HG02763 (cell line): ENCODE measurements around the gene JAGN1.
"Not testable (repeated sequence)": the region's sequence is repeated elsewhere in the genome, so short reads cannot be mapped to it uniquely, and the experiment has no call there.

ENCODE experiments used
- ATAC-seq: cut with Tn5 transposase; IDR thresholded peaks from one replicate; pipeline ENCODE4 v1.9.1; 2021; ENCODE audit warnings: mild to moderate bottlenecking, moderate library complexity; ENCODE audit not compliant: unreplicated experiment

JAGN1 gene

DNA sequence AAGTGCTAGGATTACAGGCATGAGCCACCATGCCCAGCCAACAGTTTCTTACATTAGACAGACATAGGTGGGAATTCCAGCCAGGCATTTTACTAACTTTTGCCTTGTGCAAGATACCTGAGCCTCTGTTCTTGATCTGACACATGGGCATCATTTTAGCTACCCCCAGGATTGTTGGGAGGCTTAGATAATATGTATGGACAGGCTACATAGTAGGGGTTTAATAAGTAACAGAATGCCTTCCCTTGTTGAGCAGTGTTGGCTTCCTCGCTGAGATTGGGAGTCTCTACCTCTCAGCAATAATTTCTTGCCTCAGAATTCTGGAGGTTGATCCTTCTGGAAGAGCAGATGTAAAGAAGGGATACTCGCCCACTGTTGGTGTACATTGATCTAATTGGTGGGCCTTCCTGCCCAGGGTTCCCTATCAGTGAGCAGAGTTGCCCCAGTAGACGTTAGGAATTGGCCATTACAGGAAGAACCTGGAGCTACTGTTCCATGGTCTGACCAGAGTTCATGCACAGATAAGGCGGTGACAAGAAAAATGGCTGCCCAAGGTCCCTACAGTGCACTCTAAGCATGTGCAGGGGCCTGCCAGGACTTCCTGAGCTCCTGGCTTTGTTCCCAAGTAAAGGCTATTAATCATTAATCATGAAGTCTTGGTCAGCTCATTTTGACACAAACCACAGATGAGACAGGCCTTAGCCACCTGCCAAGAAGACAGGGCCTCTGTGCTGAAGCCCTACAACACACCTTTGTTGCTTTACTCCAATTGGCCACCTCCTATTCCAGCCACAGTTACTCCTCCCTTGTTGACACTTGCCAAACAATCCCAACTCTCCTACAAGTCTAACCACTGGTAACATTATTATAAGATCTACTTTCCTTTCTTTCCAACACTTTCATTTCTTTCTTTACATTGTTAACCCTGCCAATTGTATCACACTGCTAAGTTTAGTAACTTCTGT lies 7.3 kb downstream of the JAGN1 start:
- peak; percentile 62 for ATAC-seq

DNA sequence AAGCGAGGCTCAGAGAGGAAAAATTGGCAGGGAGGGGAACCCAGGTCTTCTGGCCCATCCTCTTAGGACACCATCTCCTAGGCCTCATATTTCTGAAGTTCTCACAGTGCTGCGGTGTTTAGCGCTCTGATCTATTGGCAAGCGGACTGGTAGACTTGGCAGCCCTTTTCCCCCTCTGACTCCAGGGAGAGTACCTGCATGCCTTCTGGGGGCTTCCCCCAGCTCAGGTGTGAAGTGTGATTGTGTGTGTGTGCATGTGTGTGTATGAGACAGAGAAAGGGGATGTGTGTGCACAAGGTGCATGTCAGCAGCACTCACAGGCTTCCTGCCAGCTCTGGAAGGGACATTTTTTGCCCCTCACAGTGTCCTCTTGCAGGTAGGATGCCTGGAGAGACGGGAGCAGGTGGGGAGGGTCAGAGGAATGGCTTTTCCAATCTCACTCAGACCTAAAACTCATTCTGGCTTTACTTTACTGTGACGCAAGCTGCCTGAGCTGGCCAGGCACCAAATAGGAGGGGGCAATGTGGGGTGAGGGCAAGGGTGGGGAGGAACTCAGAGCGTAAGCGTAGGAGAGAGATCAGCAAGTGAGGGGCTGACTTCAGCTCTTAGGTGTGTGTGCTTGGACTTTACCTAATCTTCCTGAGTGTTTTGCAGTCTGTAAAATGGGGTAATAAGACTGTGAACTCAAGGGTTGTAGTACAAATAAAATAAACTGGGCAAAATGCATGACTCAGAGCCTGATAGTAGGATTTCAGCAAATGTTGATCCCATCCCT lies 8.2 kb downstream of the JAGN1 start:
- ATAC-seq, result no peak

DNA sequence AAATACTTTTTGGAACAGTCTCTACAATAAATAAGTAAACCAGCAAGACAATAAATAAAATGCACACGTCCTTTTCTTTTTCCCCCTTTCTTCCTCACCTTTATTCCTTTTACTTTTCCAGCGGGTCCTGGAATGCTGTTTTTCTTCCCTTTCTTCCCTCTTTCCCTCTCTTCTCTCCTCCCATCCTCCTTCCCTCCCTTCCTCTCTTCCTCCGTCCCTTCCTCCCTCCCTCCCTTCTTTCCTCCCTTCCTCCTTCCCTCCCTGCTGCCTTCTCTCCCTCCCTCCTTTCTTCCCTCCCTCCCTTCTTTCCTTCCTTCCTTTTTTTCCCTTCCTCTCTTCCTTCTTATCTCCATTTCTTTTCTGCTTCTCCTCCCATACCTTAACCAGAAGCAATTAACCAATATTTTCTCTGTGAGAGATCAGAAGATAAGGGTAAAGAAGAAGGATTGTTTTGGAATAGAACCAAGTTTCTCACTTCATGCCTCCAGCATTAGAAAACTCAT lies 8.9 kb downstream of the JAGN1 start:
- no peak for ATAC-seq

DNA sequence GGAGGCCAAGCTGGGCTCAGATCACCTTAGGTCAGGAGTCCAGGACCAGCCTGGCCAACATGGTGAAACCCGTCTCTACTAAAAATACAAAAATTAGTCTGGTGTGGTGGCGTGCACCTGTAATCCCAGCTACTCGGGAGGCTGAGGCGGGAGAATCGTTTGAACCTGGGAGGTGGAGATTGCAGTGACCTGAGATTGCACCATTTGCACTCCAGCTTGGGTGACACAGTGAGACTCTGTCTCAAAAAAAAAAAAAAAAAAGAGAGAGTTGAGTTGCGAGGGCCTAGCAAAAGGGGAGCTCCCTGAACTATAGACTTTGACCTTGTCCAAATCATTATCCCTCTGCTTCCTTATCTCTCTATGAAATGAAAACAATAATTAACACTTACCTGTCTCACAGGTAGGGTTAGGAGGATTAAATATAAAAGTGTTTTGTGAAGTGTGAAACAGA lies 10.6 kb downstream of the JAGN1 start:
- not testable (repeated sequence) for ATAC-seq

DNA sequence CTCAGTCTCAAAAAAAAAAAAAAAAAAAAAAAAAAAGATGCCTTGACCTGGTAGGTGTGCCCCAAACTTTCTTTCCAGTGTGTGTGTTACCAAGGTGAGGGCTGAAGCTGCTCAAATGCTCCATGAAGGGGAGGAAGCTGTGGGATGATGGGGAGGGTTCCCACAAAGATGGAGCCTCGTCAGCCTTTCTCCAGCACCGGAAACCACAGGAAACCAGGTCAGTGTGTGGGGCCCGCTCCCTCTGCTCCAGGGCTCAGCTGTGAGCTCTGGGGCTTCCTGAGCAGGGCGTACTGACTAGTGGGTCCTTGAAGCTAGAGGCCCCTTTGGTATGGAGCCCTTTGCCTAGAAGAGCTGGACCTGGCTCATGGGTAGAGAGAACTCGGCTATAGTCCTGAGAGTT lies 11.6 kb downstream of the JAGN1 start:
- no peak for ATAC-seq

DNA sequence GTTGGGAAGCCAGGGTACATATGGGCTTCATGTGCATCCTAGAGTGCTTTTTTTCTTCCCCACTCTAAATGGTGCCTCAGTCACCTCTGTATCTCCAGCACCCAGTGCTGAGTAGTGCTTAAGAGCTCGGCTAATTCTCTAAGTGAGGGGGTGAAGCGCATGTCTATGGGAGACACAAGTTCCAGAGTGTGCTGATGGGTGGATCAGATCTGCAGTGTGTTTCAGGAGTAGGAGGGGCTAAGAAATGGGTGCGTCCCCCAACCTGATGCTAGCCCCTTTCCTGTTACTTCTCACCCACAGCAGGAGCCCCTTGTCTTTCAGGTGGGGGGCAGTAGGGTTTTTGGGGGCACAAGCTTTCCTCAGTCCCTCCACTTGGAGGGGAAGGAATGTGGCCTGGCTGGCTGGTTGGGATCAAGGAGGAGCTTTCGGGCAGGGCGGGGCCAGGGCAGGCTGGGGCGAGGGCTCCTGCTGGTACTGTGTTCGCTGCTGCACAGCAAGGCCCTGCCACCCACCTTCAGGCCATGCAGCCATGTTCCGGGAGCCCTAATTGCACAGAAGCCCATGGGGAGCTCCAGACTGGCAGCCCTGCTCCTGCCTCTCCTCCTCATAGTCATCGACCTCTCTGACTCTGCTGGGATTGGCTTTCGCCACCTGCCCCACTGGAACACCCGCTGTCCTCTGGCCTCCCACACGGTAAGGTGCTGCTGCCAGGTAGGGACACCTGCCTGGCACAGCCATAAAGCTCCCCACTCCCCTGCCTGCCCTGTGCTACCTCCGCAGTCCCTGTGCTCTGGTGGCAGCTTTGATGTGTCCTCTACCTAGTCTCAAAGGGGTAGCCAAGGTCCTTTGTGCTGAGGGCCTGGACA lies 12.2 kb downstream of the JAGN1 start, which contains the start of gene IL17RE:
Gene IL17RE (plus strand): TSS at position 477 of the 866 bp plus-strand sequence. CDS start 85 bp downstream, at position 562.
- no peak for ATAC-seq

DNA sequence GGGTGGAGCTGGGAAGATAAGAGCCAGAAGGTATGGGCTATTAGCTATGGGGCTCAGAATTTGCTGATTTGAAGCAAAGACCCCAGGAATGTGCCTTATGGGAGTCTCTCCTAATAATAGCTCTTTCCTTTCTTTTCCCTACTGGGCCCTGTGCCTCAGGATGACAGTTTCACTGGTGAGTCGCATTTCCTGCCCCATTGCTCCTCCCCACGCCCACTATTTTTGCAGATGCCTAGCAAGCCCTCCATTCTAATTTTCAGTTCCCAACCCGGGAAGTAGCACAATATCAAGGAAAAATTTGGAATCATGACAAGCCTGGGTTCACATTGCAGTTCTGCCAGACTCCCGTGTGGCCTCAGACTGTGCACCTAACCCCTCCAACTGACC lies 12.8 kb downstream of the JAGN1 start:
- no peak for ATAC-seq

DNA sequence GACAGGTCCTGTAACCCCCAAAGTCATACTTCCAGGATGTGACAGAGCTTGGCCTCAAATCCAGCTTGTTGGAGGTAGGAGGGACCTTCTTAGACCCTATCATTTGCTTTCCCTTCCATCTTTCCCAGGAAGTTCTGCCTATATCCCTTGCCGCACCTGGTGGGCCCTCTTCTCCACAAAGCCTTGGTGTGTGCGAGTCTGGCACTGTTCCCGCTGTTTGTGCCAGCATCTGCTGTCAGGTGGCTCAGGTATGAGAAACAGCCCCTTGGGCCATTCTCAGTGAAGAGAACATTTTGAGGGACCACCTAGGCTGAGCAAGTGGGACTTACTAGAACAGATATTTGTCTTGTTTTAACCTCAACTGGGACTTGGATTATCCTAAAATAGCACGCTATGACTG lies 13.5 kb downstream of the JAGN1 start:
- no peak for ATAC-seq

DNA sequence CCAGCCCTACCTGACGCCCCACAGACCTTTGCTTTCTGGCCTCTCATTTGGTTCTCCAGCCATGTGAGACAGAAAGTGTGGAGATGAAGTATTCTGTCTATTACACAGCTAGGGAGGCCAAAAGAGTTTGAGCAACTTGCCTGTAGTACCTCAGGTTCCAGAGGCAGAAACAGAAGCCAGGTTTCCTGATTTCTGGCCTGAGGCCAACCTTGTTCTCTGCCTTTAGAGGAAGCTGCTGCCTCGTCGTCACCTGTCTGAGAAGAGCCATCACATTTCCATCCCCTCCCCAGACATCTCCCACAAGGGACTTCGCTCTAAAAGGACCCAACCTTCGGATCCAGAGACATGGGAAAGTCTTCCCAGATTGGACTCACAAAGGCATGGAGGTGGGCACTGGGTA lies 16.1 kb downstream of the JAGN1 start:
- ATAC-seq, result no peak

DNA sequence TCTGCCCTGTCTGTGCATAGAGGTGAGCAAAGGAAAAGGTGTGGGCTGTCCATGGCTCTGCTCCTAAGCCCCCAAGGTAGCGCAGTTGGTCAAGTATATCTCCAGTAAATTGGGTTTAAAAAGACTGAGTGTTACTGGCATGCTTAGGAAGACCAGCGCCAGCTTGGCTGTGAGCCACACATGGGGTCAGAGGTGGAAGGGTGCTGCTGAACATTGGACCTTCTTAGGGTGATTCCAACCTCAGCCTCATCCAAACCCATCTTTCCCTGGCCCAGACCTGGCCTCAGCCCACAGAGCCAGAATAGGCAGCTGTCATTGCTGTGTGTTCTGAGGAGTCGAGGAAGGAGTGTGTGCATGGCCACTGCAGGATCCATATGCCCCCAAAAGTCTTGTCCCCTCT lies 17.9 kb downstream of the JAGN1 start:
- no peak for ATAC-seq

DNA sequence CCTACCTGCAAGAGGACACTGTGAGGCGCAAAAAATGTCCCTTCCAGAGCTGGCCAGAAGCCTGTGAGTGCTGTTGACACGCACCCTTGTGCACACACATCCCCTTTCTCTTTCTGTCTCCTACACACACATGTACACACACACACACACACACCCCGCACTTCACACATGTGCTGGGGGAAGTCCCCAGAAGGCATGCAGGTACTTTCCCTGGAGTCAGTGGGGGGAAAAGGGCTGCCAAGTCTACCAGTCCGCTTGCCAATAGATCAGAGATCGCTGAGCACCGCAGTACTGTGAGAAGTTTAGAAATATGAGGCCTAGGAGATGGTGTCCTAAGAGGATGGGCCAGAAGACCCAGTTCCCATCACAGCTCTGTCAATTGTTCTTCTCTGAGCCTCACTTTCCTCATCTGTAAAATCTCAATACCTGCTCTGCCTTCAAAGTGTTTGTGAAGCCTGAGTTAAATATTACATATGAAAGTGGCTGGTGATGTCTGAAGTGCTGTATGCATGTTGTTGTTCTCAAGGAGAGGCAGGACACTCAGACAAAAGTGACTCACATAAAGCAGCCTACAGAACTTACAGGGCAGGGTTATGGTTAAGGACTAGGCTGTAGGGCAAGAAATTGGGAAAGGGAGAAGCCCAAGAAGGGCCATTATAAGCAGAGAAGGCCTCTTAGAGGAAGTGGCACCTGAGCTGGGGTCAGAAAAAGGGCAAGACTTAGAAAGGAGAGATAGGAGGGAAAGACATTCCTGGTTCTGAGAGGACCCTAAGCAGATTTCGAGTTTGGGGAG lies 19.0 kb downstream of the JAGN1 start:
- no peak for ATAC-seq

DNA sequence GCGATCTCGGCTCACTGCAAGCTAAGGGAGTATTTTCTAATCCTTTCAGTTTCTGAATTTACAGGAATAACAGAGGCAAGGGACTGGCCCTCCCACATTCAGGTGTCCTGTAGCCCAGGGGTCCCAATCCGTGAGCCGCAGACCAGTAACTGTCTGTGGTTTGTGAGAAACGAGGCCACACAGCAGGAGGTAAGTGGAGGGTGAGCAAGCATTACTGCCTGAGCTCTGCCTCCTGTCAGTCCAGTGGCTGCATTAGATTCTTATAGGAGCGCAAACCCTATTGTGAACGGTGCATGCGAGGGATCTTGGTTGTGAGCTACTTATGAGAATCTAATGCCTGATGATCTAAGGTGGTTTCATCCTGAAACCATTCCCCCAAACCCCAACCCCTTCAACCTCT lies 21.5 kb downstream of the JAGN1 start:
- ATAC-seq, result no peak

DNA sequence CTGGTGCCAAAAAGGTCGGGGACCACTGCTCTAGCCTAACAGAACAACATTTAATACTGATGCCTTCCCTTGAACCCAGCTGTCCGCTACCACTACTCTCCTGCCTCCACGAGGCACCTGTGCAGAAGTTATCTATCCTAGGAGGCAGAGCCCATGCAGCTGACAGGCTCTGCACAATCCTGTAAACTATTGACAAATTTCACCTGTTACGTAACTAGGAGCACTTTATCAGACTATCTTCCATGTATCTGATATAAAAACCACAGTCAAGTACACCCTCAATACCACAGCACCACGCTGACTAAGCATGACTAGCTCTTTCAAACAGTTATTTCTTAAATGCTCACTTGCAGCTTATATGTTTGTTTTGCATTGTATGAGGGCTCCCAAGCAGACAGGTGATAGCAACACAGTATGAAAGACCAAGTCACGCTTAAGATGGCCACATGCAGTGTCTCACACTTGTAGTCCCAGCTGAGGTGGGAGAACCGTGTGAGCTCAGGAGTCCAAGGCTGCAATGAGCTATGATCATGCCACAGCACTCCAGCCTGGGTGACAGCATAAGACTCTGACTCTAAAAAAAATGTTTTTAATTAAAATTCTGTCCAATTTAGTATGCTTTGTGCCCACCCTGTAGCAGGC lies 22.0 kb downstream of the JAGN1 start:
- no peak for ATAC-seq

DNA sequence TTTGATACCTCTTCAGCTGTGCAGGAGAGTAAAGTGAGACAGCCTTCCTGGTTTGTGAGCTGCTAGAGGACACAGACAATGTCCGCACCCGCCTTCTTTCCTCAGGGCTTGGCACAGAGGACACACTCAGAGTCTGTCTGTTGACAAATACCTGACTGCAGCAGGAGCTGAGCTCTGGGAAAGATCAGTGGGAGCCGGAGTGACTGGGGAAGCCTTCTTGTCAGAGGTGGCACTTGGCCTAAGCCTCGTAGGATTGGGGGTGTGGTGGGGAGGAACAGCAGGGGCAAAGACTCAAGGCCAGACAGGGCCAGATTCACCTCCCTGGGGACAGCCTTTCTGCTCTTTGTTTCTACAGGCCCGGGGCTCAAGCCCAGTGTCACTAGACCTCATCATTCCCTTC lies 23.2 kb downstream of the JAGN1 start:
- ATAC-seq, result no peak

DNA sequence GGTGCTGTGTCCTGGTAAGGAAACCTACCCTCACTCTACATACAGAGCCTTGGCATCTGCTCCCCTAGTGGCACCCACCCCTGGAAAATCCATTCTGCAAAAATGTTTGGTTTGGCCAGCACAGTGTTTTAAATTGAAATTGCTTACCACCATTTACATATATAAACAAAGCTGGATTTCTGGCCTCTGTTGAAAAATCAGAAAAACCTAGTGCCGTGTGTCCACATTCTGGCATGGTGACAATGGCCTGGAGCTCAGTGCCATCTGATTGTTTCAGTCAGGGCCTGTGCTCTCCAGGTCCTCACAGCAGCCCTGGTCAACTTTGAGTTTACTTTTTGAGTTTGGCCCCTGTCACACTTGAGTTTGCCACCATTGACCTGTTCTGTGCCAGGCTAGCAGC lies 23.6 kb downstream of the JAGN1 start:
- ATAC-seq, result no peak

DNA sequence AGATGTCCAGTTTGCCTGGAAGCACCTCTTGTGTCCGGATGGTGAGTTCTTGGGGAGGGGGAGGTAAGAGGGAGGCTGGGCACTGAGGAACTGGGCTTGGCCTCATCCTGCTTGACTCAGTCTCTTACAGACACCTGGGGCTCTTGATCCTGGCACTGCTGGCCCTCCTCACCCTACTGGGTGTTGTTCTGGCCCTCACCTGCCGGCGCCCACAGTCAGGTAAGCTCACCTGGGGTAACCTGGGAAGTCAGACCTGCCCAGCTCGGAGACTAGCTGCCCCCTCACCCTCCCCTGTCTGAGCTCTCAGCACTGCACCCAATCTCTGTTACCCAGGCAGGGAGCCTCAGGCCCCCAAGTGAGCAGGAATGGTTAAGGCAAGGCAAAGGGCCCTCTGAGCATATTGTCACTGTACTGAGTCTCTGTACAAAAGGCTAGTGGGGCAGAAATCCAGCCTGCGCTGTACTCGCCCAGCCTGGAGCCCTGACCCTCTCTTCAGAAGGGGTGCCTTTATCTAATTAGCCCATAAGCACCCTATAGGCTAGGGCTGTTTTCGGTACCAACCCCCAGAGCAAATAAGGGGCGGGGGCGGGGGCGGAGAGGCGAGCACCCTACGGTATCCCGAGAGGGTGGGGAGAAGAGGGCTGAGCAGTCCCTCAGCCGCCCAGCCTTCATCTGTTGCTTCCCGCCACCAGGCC lies 24.3 kb downstream of the JAGN1 start:
- ATAC-seq, result no peak

DNA sequence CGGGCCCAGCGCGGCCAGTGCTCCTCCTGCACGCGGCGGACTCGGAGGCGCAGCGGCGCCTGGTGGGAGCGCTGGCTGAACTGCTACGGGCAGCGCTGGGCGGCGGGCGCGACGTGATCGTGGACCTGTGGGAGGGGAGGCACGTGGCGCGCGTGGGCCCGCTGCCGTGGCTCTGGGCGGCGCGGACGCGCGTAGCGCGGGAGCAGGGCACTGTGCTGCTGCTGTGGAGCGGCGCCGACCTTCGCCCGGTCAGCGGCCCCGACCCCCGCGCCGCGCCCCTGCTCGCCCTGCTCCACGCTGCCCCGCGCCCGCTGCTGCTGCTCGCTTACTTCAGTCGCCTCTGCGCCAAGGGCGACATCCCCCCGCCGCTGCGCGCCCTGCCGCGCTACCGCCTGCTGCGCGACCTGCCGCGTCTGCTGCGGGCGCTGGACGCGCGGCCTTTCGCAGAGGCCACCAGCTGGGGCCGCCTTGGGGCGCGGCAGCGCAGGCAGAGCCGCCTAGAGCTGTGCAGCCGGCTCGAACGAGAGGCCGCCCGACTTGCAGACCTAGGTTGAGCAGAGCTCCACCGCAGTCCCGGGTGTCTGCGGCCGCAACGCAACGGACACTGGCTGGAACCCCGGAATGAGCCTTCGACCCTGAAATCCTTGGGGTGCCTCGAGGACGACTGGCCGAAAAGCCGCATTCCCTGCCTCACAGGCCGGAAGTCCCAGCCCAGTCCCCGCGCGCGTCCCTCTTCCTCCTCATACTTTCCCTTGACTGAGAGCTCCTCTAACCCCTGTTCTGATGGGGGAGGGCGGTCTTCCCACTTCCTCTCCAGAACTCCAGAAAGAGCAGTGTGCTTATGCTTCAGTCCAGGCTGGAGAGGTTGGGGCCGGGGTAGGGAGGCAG lies 25.1 kb downstream of the JAGN1 start:
- ATAC-seq, result no peak

DNA sequence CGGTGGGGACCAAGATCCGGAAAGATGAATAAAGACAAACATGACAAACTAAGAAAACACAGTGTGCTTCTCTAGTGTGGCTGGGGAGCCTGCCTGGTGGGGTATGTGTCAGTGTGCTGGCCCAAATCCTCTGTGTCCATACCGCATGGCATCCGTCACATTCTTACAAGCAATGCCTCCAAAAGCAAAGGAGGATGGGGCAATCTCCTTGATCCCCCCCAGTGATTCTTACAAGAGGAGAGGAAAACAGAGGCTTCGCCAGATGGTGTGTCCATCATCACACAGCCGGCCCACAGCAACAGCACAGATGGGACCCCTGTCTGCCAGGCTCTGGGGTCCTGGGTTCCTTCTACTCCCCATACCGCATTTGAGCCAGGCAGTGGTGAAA lies 25.9 kb downstream of the JAGN1 start:
- ATAC-seq, result no peak
